ENCODE data around the gene CARNS1.

CARNS1 gene

GRCh38 chr11:67387069-67387468 lies 28.4 kb upstream of the CARNS1 start:
- no peaks in the 10 kb centered on the region for H3K36me3 ChIP-seq (ENCODE audit: insufficient read depth, low read length)
- no peaks in the 10 kb centered on the region for H3K9me3 ChIP-seq (ENCODE audit: insufficient read depth, low read depth, low read length)
- TF ChIP-seq CTCF (conservative IDR thresholded peaks at IDR 0.05; ENCODE audit: low read length) (no peak), EZH2phosphoT487 (IDR thresholded peaks at IDR 0.05; ENCODE audit: borderline replicate concordance) (no peak)
- no peaks in the 10 kb centered on the region for H3K9me2 ChIP-seq (replicated peaks; ENCODE audit: low read depth, low read length)
- no peak overlapping the region for H2AFZ ChIP-seq (ENCODE audit: low read length)
- H3K27me3 ChIP-seq (ENCODE audit: insufficient read depth, low read length, poor library complexity, severe bottlenecking), result no peaks in the 10 kb centered on the region
- no peak overlapping the region for H3K9ac ChIP-seq (ENCODE audit: low read depth, low read length, poor library complexity, severe bottlenecking)
- H3F3A ChIP-seq (ENCODE audit: low read depth), result peaks cover 3% of the 10 kb centered on the region; the same call in 1 of the 2 replicates
- peaks cover 19% of the 10 kb centered on the region; the same call in 1 of the 2 replicates for H3K79me2 ChIP-seq (ENCODE audit: insufficient read depth, low read length)
- H3K4me3 ChIP-seq (ENCODE audit: low read length, poor library complexity, severe bottlenecking), result no peak overlapping the region
- H3K4me2 ChIP-seq (ENCODE audit: low read depth, low read length, poor library complexity, severe bottlenecking), result no peak overlapping the region
- peaks cover 10% of the 10 kb centered on the region for H3K4me1 ChIP-seq (ENCODE audit: insufficient read depth, low read length, poor library complexity, severe bottlenecking)
- peaks cover 4% of the 10 kb centered on the region for H4K20me1 ChIP-seq (ENCODE audit: insufficient read depth, low read length, poor library complexity, severe bottlenecking)

GRCh38 chr11:67387518-67387917 lies 28.0 kb upstream of the CARNS1 start:
- Histone ChIP-seq H3F3A (ENCODE audit: low read depth) (peaks cover 3% of the 10 kb centered on the region; the same call in 1 of the 2 replicates), H3K27me3 (ENCODE audit: insufficient read depth, low read length, poor library complexity, severe bottlenecking) (no peaks in the 10 kb centered on the region), H3K9ac (ENCODE audit: low read depth, low read length, poor library complexity, severe bottlenecking) (no peak overlapping the region), H3K36me3 (ENCODE audit: insufficient read depth, low read length) (no peaks in the 10 kb centered on the region), H3K4me1 (ENCODE audit: insufficient read depth, low read length, poor library complexity, severe bottlenecking) (peaks cover 14% of the 10 kb centered on the region), H2AFZ (ENCODE audit: low read length) (no peak overlapping the region), H4K20me1 (ENCODE audit: insufficient read depth, low read length, poor library complexity, severe bottlenecking) (peaks cover 8% of the 10 kb centered on the region), H3K9me3 (ENCODE audit: insufficient read depth, low read depth, low read length) (no peaks in the 10 kb centered on the region), H3K9me2 (replicated peaks; ENCODE audit: low read depth, low read length) (no peaks in the 10 kb centered on the region), H3K4me2 (ENCODE audit: low read depth, low read length, poor library complexity, severe bottlenecking) (no peak overlapping the region), H3K79me2 (ENCODE audit: insufficient read depth, low read length) (peaks cover 24% of the 10 kb centered on the region; the same call in 1 of the 2 replicates), H3K4me3 (ENCODE audit: low read length, poor library complexity, severe bottlenecking) (no peak overlapping the region)
- no peak for TF ChIP-seq CTCF (conservative IDR thresholded peaks at IDR 0.05; ENCODE audit: low read length)
- no peak for TF ChIP-seq EZH2phosphoT487 (IDR thresholded peaks at IDR 0.05; ENCODE audit: borderline replicate concordance)

- Histone ChIP-seq H3K27me3 (ENCODE audit: insufficient read depth, low read length, poor library complexity, severe bottlenecking) (no peaks in the 10 kb centered on the region), H3K9me2 (replicated peaks; ENCODE audit: low read depth, low read length) (no peaks in the 10 kb centered on the region), H3F3A (ENCODE audit: low read depth) (peaks cover 3% of the 10 kb centered on the region; the same call in 1 of the 2 replicates), H3K9ac (ENCODE audit: low read depth, low read length, poor library complexity, severe bottlenecking) (no peak overlapping the region), H3K4me1 (ENCODE audit: insufficient read depth, low read length, poor library complexity, severe bottlenecking) (peaks cover 20% of the 10 kb centered on the region), H3K36me3 (ENCODE audit: insufficient read depth, low read length) (no peaks in the 10 kb centered on the region), H3K4me2 (ENCODE audit: low read depth, low read length, poor library complexity, severe bottlenecking) (no peak overlapping the region), H3K79me2 (ENCODE audit: insufficient read depth, low read length) (peaks cover 42% of the 10 kb centered on the region; the same call in 1 of the 2 replicates), H2AFZ (ENCODE audit: low read length) (no peak overlapping the region), H3K9me3 (ENCODE audit: insufficient read depth, low read depth, low read length) (no peaks in the 10 kb centered on the region), H4K20me1 (ENCODE audit: insufficient read depth, low read length, poor library complexity, severe bottlenecking) (peaks cover 12% of the 10 kb centered on the region), H3K4me3 (ENCODE audit: low read length, poor library complexity, severe bottlenecking) (no peak overlapping the region)
- TF ChIP-seq EZH2phosphoT487 (IDR thresholded peaks at IDR 0.05; ENCODE audit: borderline replicate concordance) (no peak), CTCF (conservative IDR thresholded peaks at IDR 0.05; ENCODE audit: low read length) (peak; percentile 84)
Measured at GRCh38 chr11:67389477-67389876, 26.0 kb upstream of the CARNS1 start.

All from Loucy (cell line).